ENCODE measurements around the gene CD209. TPM values are rescaled to one million over a fixed set of nuclear protein-coding genes. Genes with fewer than 3 reads are reported as not detected.

The CD209 gene
- total and polyA plus RNA-seq, 2 experiments from 2014 or later: 0.35 TPM; not detected in 1

DNA sequence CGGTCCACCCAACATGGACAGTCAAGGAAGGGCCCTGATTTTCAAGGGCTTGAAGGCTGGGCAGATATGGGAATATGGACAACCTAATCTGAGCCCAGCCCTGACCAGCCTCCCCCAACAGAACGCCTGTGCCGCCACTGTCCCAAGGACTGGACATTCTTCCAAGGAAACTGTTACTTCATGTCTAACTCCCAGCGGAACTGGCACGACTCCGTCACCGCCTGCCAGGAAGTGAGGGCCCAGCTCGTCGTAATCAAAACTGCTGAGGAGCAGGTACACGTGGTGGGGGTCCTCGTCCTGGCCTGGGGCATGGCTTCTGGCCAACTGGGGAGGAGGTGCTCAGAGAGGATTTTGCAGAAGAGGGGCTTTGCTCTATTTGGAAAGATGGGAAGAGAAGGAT lies 19.2 kb upstream of the CD209 start:
- H3K27me3 Mint-ChIP-seq (ENCODE audit: insufficient read depth, low read depth, poor library complexity): peaks cover 20% of the 10 kb centered on the region

More for the DNA sequence above, 19.2 kb upstream of the CD209 start:
- no peaks in the 10 kb centered on the region for H3K27me3 ChIP-seq (ENCODE audit: insufficient read depth)
- no peak overlapping the region for H2AFZ ChIP-seq
- Mint-ChIP-seq H3K9me3 (peaks cover 15% of the 10 kb centered on the region), H3K4me1 (peaks cover 11% of the 10 kb centered on the region), H3K36me3 (ENCODE audit: low read depth) (peaks cover 10% of the 10 kb centered on the region), H3K27ac (no peak overlapping the region), H3K4me3 (no peak overlapping the region)
- no peaks in the 10 kb centered on the region for H3K4me1 ChIP-seq (ENCODE audit: insufficient read depth)
- no peak overlapping the region for H3K27ac ChIP-seq (ENCODE audit: low read depth)
- no peaks in the 10 kb centered on the region for H3K79me2 ChIP-seq (replicated peaks; ENCODE audit: insufficient read depth)
- no peaks in the 10 kb centered on the region for H3K36me3 ChIP-seq (ENCODE audit: insufficient read depth)
- H3K4me3 ChIP-seq: no peak overlapping the region
- H3K4me2 ChIP-seq: no peak overlapping the region
- no peak for DNase-seq (ENCODE audit: low spot score)
- no peak for ATAC-seq
- H3F3A ChIP-seq (replicated peaks; ENCODE audit: low read depth): no peaks in the 10 kb centered on the region
- H3K9me2 ChIP-seq (ENCODE audit: insufficient read depth): no peaks in the 10 kb centered on the region
- no peak for TF ChIP-seq STAT1 (IDR thresholded peaks at IDR 0.05; ENCODE audit: unreplicated experiment)
- no peak for TF ChIP-seq NANOG (IDR thresholded peaks at IDR 0.05; ENCODE audit: borderline replicate concordance)
- TF ChIP-seq ZNF331 (CRISPR knock-in tag; IDR thresholded peaks at IDR 0.05; ENCODE audit: low read depth): no peak
- TF ChIP-seq, protein P1, sequence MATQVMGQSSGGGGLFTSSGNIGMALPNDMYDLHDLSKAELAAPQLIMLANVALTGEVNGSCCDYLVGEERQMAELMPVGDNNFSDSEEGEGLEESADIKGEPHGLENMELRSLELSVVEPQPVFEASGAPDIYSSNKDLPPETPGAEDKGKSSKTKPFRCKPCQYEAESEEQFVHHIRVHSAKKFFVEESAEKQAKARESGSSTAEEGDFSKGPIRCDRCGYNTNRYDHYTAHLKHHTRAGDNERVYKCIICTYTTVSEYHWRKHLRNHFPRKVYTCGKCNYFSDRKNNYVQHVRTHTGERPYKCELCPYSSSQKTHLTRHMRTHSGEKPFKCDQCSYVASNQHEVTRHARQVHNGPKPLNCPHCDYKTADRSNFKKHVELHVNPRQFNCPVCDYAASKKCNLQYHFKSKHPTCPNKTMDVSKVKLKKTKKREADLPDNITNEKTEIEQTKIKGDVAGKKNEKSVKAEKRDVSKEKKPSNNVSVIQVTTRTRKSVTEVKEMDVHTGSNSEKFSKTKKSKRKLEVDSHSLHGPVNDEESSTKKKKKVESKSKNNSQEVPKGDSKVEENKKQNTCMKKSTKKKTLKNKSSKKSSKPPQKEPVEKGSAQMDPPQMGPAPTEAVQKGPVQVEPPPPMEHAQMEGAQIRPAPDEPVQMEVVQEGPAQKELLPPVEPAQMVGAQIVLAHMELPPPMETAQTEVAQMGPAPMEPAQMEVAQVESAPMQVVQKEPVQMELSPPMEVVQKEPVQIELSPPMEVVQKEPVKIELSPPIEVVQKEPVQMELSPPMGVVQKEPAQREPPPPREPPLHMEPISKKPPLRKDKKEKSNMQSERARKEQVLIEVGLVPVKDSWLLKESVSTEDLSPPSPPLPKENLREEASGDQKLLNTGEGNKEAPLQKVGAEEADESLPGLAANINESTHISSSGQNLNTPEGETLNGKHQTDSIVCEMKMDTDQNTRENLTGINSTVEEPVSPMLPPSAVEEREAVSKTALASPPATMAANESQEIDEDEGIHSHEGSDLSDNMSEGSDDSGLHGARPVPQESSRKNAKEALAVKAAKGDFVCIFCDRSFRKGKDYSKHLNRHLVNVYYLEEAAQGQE (IDR thresholded peaks at IDR 0.05; ENCODE audit: unreplicated experiment): no peak
- TF ChIP-seq EZH2phosphoT487 (IDR thresholded peaks at IDR 0.05; ENCODE audit: unreplicated experiment): no peak
- TF ChIP-seq, protein P2, sequence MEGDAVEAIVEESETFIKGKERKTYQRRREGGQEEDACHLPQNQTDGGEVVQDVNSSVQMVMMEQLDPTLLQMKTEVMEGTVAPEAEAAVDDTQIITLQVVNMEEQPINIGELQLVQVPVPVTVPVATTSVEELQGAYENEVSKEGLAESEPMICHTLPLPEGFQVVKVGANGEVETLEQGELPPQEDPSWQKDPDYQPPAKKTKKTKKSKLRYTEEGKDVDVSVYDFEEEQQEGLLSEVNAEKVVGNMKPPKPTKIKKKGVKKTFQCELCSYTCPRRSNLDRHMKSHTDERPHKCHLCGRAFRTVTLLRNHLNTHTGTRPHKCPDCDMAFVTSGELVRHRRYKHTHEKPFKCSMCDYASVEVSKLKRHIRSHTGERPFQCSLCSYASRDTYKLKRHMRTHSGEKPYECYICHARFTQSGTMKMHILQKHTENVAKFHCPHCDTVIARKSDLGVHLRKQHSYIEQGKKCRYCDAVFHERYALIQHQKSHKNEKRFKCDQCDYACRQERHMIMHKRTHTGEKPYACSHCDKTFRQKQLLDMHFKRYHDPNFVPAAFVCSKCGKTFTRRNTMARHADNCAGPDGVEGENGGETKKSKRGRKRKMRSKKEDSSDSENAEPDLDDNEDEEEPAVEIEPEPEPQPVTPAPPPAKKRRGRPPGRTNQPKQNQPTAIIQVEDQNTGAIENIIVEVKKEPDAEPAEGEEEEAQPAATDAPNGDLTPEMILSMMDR (conservative IDR thresholded peaks at IDR 0.05; ENCODE audit: low read depth in 2 of 2): no peak
- no peak for TF ChIP-seq ZNF114 (CRISPR knock-in tag; IDR thresholded peaks at IDR 0.05)
- TF ChIP-seq POLR2AphosphoS5 (IDR thresholded peaks at IDR 0.05; ENCODE audit: low read depth): no peak
- no peak for TF ChIP-seq EZH2 (IDR thresholded peaks at IDR 0.05; ENCODE audit: low read depth, unreplicated experiment)
- TF ChIP-seq CREB1 (CRISPR knock-in tag; IDR thresholded peaks at IDR 0.05; ENCODE audit: low read depth): no peak
- TF ChIP-seq, protein P3, sequence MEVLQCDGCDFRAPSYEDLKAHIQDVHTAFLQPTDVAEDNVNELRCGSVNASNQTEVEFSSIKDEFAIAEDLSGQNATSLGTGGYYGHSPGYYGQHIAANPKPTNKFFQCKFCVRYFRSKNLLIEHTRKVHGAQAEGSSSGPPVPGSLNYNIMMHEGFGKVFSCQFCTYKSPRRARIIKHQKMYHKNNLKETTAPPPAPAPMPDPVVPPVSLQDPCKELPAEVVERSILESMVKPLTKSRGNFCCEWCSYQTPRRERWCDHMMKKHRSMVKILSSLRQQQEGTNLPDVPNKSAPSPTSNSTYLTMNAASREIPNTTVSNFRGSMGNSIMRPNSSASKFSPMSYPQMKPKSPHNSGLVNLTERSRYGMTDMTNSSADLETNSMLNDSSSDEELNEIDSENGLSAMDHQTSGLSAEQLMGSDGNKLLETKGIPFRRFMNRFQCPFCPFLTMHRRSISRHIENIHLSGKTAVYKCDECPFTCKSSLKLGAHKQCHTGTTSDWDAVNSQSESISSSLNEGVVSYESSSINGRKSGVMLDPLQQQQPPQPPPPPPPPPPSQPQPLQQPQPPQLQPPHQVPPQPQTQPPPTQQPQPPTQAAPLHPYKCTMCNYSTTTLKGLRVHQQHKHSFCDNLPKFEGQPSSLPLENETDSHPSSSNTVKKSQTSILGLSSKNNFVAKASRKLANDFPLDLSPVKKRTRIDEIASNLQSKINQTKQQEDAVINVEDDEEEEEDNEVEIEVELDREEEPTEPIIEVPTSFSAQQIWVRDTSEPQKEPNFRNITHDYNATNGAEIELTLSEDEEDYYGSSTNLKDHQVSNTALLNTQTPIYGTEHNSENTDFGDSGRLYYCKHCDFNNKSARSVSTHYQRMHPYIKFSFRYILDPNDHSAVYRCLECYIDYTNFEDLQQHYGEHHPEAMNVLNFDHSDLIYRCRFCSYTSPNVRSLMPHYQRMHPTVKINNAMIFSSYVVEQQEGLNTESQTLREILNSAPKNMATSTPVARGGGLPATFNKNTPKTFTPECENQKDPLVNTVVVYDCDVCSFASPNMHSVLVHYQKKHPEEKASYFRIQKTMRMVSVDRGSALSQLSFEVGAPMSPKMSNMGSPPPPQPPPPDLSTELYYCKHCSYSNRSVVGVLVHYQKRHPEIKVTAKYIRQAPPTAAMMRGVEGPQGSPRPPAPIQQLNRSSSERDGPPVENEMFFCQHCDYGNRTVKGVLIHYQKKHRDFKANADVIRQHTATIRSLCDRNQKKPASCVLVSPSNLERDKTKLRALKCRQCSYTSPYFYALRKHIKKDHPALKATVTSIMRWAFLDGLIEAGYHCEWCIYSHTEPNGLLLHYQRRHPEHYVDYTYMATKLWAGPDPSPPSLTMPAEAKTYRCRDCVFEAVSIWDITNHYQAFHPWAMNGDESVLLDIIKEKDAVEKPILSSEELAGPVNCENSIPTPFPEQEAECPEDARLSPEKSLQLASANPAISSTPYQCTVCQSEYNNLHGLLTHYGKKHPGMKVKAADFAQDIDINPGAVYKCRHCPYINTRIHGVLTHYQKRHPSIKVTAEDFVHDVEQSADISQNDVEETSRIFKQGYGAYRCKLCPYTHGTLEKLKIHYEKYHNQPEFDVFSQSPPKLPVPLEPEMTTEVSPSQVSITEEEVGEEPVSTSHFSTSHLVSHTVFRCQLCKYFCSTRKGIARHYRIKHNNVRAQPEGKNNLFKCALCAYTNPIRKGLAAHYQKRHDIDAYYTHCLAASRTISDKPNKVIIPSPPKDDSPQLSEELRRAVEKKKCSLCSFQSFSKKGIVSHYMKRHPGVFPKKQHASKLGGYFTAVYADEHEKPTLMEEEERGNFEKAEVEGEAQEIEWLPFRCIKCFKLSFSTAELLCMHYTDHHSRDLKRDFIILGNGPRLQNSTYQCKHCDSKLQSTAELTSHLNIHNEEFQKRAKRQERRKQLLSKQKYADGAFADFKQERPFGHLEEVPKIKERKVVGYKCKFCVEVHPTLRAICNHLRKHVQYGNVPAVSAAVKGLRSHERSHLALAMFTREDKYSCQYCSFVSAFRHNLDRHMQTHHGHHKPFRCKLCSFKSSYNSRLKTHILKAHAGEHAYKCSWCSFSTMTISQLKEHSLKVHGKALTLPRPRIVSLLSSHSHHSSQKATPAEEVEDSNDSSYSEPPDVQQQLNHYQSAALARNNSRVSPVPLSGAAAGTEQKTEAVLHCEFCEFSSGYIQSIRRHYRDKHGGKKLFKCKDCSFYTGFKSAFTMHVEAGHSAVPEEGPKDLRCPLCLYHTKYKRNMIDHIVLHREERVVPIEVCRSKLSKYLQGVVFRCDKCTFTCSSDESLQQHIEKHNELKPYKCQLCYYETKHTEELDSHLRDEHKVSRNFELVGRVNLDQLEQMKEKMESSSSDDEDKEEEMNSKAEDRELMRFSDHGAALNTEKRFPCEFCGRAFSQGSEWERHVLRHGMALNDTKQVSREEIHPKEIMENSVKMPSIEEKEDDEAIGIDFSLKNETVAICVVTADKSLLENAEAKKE (CRISPR knock-in tag; IDR thresholded peaks at IDR 0.05): no peak
- TF ChIP-seq, protein P4, sequence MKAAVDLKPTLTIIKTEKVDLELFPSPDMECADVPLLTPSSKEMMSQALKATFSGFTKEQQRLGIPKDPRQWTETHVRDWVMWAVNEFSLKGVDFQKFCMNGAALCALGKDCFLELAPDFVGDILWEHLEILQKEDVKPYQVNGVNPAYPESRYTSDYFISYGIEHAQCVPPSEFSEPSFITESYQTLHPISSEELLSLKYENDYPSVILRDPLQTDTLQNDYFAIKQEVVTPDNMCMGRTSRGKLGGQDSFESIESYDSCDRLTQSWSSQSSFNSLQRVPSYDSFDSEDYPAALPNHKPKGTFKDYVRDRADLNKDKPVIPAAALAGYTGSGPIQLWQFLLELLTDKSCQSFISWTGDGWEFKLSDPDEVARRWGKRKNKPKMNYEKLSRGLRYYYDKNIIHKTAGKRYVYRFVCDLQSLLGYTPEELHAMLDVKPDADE (IDR thresholded peaks at IDR 0.05): no peak
- no peak for TF ChIP-seq JUNB (IDR thresholded peaks at IDR 0.05; ENCODE audit: unreplicated experiment)
- no peaks in the 10 kb centered on the region for H4K20me1 ChIP-seq (replicated peaks; ENCODE audit: insufficient read depth)

Data from GM23338 (cell line).